ENCODE data around the gene MRPS18B. TPM values are rescaled to one million over a fixed set of nuclear protein-coding genes. Genes with fewer than 3 reads are reported as not detected.

MRPS18B gene
- total and polyA plus RNA-seq, 2 of the 13 experiments (the other 11 are each of a cell fraction or from before 2014, with no cell fraction given): 125 to 131 TPM

- TF ChIP-seq KDM5A (IDR thresholded peaks at IDR 0.05; ENCODE audit: borderline replicate concordance, low read length): peak; percentile 88
- TF ChIP-seq HIVEP1 (CRISPR knock-in tag; IDR thresholded peaks at IDR 0.05): peak; percentile 84; the same call in 1 of the 2 replicates
- TF ChIP-seq ZNF329 (CRISPR knock-in tag; IDR thresholded peaks at IDR 0.05; ENCODE audit: low read depth): no peak
- TF ChIP-seq THAP8 (CRISPR knock-in tag; IDR thresholded peaks at IDR 0.05; ENCODE audit: borderline replicate concordance): peak; percentile 78; the same call in 1 of the 2 replicates
- peak; percentile 90 for TF ChIP-seq SP4 (CRISPR knock-in tag; IDR thresholded peaks at IDR 0.05)
- no peak for TF ChIP-seq AHR (CRISPR knock-in tag; IDR thresholded peaks at IDR 0.05)
- TF ChIP-seq ZNF670 (CRISPR knock-in tag; IDR thresholded peaks at IDR 0.05; ENCODE audit: borderline replicate concordance): peak; percentile 95
- peak; percentile 48; the same call in 1 of the 2 replicates for TF ChIP-seq ESRRA (CRISPR knock-in tag; IDR thresholded peaks at IDR 0.05; ENCODE audit: low read depth)
- peak; percentile 64 for TF ChIP-seq HNRNPLL (IDR thresholded peaks at IDR 0.05; ENCODE audit: low read depth, low read length, poor library complexity, severe bottlenecking)
- no peak for TF ChIP-seq ZNF30 (CRISPR knock-in tag; IDR thresholded peaks at IDR 0.05)
- TF ChIP-seq GPBP1L1 (CRISPR knock-in tag; IDR thresholded peaks at IDR 0.05): no peak
- peak; percentile 13; the same call in 1 of the 2 replicates for TF ChIP-seq HHEX (CRISPR knock-in tag; IDR thresholded peaks at IDR 0.05)
- peak; percentile 78 for TF ChIP-seq DMAP1 (CRISPR knock-in tag; IDR thresholded peaks at IDR 0.05)
- TF ChIP-seq TIGD3 (CRISPR knock-in tag; IDR thresholded peaks at IDR 0.05; ENCODE audit: borderline replicate concordance): no peak; the same call in 1 of the 2 replicates
- no peak for TF ChIP-seq ETV6 (CRISPR knock-in tag; conservative IDR thresholded peaks at IDR 0.05)
- peak; percentile 10 for TF ChIP-seq MED8 (CRISPR knock-in tag; IDR thresholded peaks at IDR 0.05; ENCODE audit: insufficient replicate concordance)
- peak; percentile 78; the same call in 1 of the 2 replicates for TF ChIP-seq ELF4 (CRISPR knock-in tag; IDR thresholded peaks at IDR 0.05; ENCODE audit: borderline replicate concordance)
- TF ChIP-seq NFE2L1 (CRISPR knock-in tag; IDR thresholded peaks at IDR 0.05; ENCODE audit: borderline replicate concordance): no peak
- TF ChIP-seq MXD1 (CRISPR knock-in tag; IDR thresholded peaks at IDR 0.05): peak; percentile 62
- TF ChIP-seq KLF9 (CRISPR knock-in tag; IDR thresholded peaks at IDR 0.05; ENCODE audit: low read depth): peak; percentile 94
- 0 out of 2 replicates have a peak, but pooled peaks have one; percentile 48 for TF ChIP-seq ZNF34 (CRISPR knock-in tag; IDR thresholded peaks at IDR 0.05; ENCODE audit: borderline replicate concordance)
- TF ChIP-seq THAP9 (CRISPR knock-in tag; IDR thresholded peaks at IDR 0.05; ENCODE audit: borderline replicate concordance): peak; percentile 90; the same call in 1 of the 2 replicates
Measured at GRCh38 chr6:30626484-30627366, 9.1 kb downstream of the MRPS18B start, which contains the start of gene ATAT1 (continued).

Data from HepG2 (cell line).